CD14-positive monocyte (primary cell): Measurements from ENCODE around the gene GRPR. TPM values are rescaled to one million over a fixed set of nuclear protein-coding genes. Genes with fewer than 3 reads are reported as not detected.

Experiments used
- DNase-seq, 3 donors: peaks; one replicate each; pipeline ENCODE4 v3.0.0-alpha.2; 2011 to 2022
- H2AFZ ChIP-seq: 2 replicates; pipeline ENCODE4 v1.6.0; 2012; ENCODE audit warnings: mild to moderate bottlenecking, low read depth, low read length, inconsistent platforms; ENCODE audit not compliant: insufficient read depth, poor library complexity, severe bottlenecking
- H3K27ac ChIP-seq, 2 donors: 1 replicate in 1 of 2; 2 replicates in 1 of 2; pipeline ENCODE4 v1.5.1; 2012 to 2013; ENCODE audit warnings: low read length in 2 of 2, control low read depth in 1 of 2, inconsistent platforms in 1 of 2, low read depth in 1 of 2, mild to moderate bottlenecking in 1 of 2
- H3K27me3 ChIP-seq, 2 donors: one replicate each; pipeline versions ENCODE4 v1.6.0 to v1.6.1; 2011 to 2013; ENCODE audit warnings: low read length in 2 of 2; ENCODE audit not compliant: control insufficient read depth in 2 of 2, insufficient read depth in 2 of 2
- H3K36me3 ChIP-seq, 2 donors: replicated peaks in 1 of 2; 1 replicate in 1 of 2; 2 replicates in 1 of 2; pipeline versions ENCODE4 v1.5.1 to v1.6.1; 2012 to 2013; ENCODE audit warnings: low read length in 2 of 2, control low read depth in 1 of 2, inconsistent platforms in 1 of 2, mild to moderate bottlenecking in 1 of 2; ENCODE audit not compliant: insufficient read depth in 2 of 2, control insufficient read depth in 1 of 2
- H3K4me1 ChIP-seq, 2 donors: 1 replicate in 1 of 2; 2 replicates in 1 of 2; pipeline versions ENCODE4 v1.5.1 to v1.6.1; 2012 to 2013; ENCODE audit warnings: low read length in 2 of 2, control low read depth in 1 of 2, inconsistent platforms in 1 of 2, mild to moderate bottlenecking in 1 of 2, moderate library complexity in 1 of 2; ENCODE audit not compliant: insufficient read depth in 2 of 2, control insufficient read depth in 1 of 2
- H3K4me2 ChIP-seq: replicated peaks from 2 replicates; pipeline ENCODE3; 2012; ENCODE audit warnings: low read length, moderate library complexity, mild to moderate bottlenecking; ENCODE audit not compliant: poor library complexity, severe bottlenecking; ENCODE audit errors: extremely low read depth
- H3K4me3 ChIP-seq, 3 experiments: fragments of 200-600 bp in 1 of 3; sonication (generic) in 1 of 3; replicated peaks in 1 of 3; 1 replicate in 2 of 3; 2 replicates in 1 of 3; pipeline ENCODE4 v1.5.1; 2011 to 2013; ENCODE audit warnings: low read length in 3 of 3, mild to moderate bottlenecking in 3 of 3, control low read depth in 2 of 3, low read depth in 2 of 3, inconsistent platforms in 1 of 3, moderate library complexity in 1 of 3
- H3K79me2 ChIP-seq: 2 replicates; pipeline ENCODE4 v1.6.0; 2012; ENCODE audit warnings: mild to moderate bottlenecking, control low read depth, inconsistent platforms, low read length, moderate library complexity; ENCODE audit not compliant: insufficient read depth
- H3K9ac ChIP-seq: 2 replicates; pipeline ENCODE4 v1.6.0; 2017; ENCODE audit warnings: low read length, mild to moderate bottlenecking; ENCODE audit not compliant: insufficient read depth, poor library complexity, severe bottlenecking
- H3K9me3 ChIP-seq, 2 donors: replicated peaks in 1 of 2; 1 replicate in 1 of 2; 2 replicates in 1 of 2; pipeline versions ENCODE4 v1.5.1 to v1.6.1; 2012 to 2013; ENCODE audit warnings: low read length in 2 of 2, control low read depth in 1 of 2; ENCODE audit not compliant: control insufficient read depth in 1 of 2, insufficient read depth in 1 of 2
- H4K20me1 ChIP-seq: 2 replicates; pipeline ENCODE4 v1.6.0; 2012; ENCODE audit warnings: mild to moderate bottlenecking, low read length, control low read depth, moderate library complexity; ENCODE audit not compliant: insufficient read depth
- H3K27ac Mint-ChIP-seq, 7 donors: one replicate each; pipeline ENCODE4 v1.8.0; 2020; ENCODE audit warnings: mild to moderate bottlenecking in 7 of 7, mixed read lengths in 7 of 7, moderate library complexity in 6 of 7, inconsistent platforms in 2 of 7
- H3K27me3 Mint-ChIP-seq, 3 donors: one replicate each; pipeline ENCODE4 v1.8.0; 2021 to 2022; ENCODE audit warnings: low read depth in 3 of 3, mild to moderate bottlenecking in 3 of 3, mixed read lengths in 3 of 3, moderate library complexity in 3 of 3, inconsistent platforms in 1 of 3
- H3K36me3 Mint-ChIP-seq, 2 donors: one replicate each; pipeline ENCODE4 v1.8.0; 2020; ENCODE audit warnings: mixed read lengths in 2 of 2, inconsistent platforms in 1 of 2, mild to moderate bottlenecking in 1 of 2
- H3K4me1 Mint-ChIP-seq: one replicate; pipeline ENCODE4 v1.8.0; 2020; ENCODE audit warnings: mild to moderate bottlenecking, mixed read lengths
- H3K4me3 Mint-ChIP-seq, 2 donors: one replicate each; pipeline ENCODE4 v1.8.0; 2020; ENCODE audit warnings: mild to moderate bottlenecking in 2 of 2, mixed read lengths in 2 of 2, moderate library complexity in 1 of 2
- H3K9me3 Mint-ChIP-seq, 7 donors: one replicate each; pipeline ENCODE4 v1.8.0; 2020 to 2022; ENCODE audit warnings: mixed read lengths in 7 of 7, mild to moderate bottlenecking in 6 of 7, moderate library complexity in 6 of 7, inconsistent platforms in 2 of 7
- CTCF ChIP-seq: fragments of 200-600 bp; IDR thresholded peaks from one replicate; pipeline ENCODE4 v1.8.0; 2022; ENCODE audit warnings: antibody characterized with exemption, mild to moderate bottlenecking
- whole genome bisulfite sequencing: methylation state at CpG from one replicate; pipeline ENCODE4 v1.1.5; 2013; ENCODE audit warnings: missing lambda C conversion rate; ENCODE audit not compliant: insufficient coverage; 5-methylcytosine and 5-hydroxymethylcytosine counted together
- intact Hi-C, 2 donors: fragments of 100-400 bp; cut with micrococcal nuclease; formaldehyde crosslinking; loops; one replicate each; pipeline versions ENCODE4 v1.15.0 to v1.15.1; 2023
- polyA plus RNA-seq, 3 donors: library from polyadenylated mRNA; depleted of rRNA in 1 of 3; unstranded in 2 of 3; stranded (reverse) in 1 of 3; fragments of 300-500 nt in 2 of 3; fragments of >200 nt in 1 of 3; fragmentation: Illumina TruSeq in 2 of 3; gene quantifications; 1 replicate in 2 of 3; 2 replicates in 1 of 3; pipeline ENCODE4 v1.2.3, GENCODE V29; 2012 to 2021

The GRPR gene
- polyA plus RNA-seq, 3 donors = 0.35 to 0.55 (median 0.46) TPM

GRCh38 chrX:16199343-16199742 is 76.0 kb downstream of the GRPR start:
- H3K36me3 ChIP-seq = no peaks in the 10 kb centered on the region
- Mint-ChIP-seq H3K9me3 (peaks cover 0 to 3% (median 0%) of the 10 kb centered on the region in 7 donors), H3K4me1 (no peaks in the 10 kb centered on the region), H3K27me3 (peaks cover 4 to 18% (median 15%) of the 10 kb centered on the region in 3 donors), H3K4me3 (no peak overlapping the region), H3K36me3 (no peaks in the 10 kb centered on the region), H3K27ac (no peak overlapping the region)
- no CpG with 5 or more reads among the region's 1 CpG for WGBS
- no peak for TF ChIP-seq CTCF
- H3K4me3 ChIP-seq = no peak overlapping the region
- no peak overlapping the region for H2AFZ ChIP-seq
- no peaks in the 10 kb centered on the region for H3K79me2 ChIP-seq
- H4K20me1 ChIP-seq = no peaks in the 10 kb centered on the region
- intact Hi-C loops = no loop called here
- H3K9ac ChIP-seq = no peak overlapping the region
- no peak overlapping the region for H3K4me2 ChIP-seq
- H3K9me3 ChIP-seq = no peaks in the 10 kb centered on the region
- H3K27ac ChIP-seq = no peak overlapping the region
- peaks cover 0 to 40% of the 10 kb centered on the region in 2 donors for H3K27me3 ChIP-seq
- no peak for DNase-seq
- no peaks in the 10 kb centered on the region for H3K4me1 ChIP-seq

GRCh38 chrX:16202943-16203342 is 79.6 kb downstream of the GRPR start:
- Mint-ChIP-seq H3K4me3 (no peak overlapping the region), H3K4me1 (no peaks in the 10 kb centered on the region), H3K27me3 (peaks cover 3 to 19% (median 10%) of the 10 kb centered on the region in 3 donors), H3K27ac (no peak overlapping the region), H3K36me3 (no peaks in the 10 kb centered on the region), H3K9me3 (peaks cover 0 to 3% (median 0%) of the 10 kb centered on the region in 7 donors)
- no peaks in the 10 kb centered on the region for H4K20me1 ChIP-seq
- H3K27me3 ChIP-seq = peaks cover 0 to 38% of the 10 kb centered on the region in 2 donors
- no peaks in the 10 kb centered on the region for H3K9me3 ChIP-seq
- H3K9ac ChIP-seq = no peak overlapping the region
- 83% methylated on average over 1 of the region's 4 CpGs for WGBS
- no peak overlapping the region for H3K4me2 ChIP-seq
- no peak overlapping the region for H3K27ac ChIP-seq
- TF ChIP-seq CTCF = no peak
- H3K4me3 ChIP-seq = no peak overlapping the region
- no peaks in the 10 kb centered on the region for H3K4me1 ChIP-seq
- H2AFZ ChIP-seq = no peak overlapping the region
- no peaks in the 10 kb centered on the region for H3K36me3 ChIP-seq
- intact Hi-C loops = no loop called here
- no peaks in the 10 kb centered on the region for H3K79me2 ChIP-seq
- no peak for DNase-seq

Other genes starting within 250 kb of the GRPR start
- under 1 TPM in 1 of 3 donors, not detected in 2; 0.13 TPM for gene MAGEB17, start 43.9 kb downstream of the GRPR start, polyA plus RNA-seq